ENCODE data around the gene NEK5.

The NEK5 gene

GRCh38 chr13:52127783-52128702 lies 830 bp downstream of the NEK5 start:
- H3K27ac ChIP-seq = 0 out of 2 replicates have a peak overlapping the region, but pooled peaks have one; percentile 22

GRCh38 chr13:52127378-52127777 lies 1.5 kb downstream of the NEK5 start:
- H3K27ac ChIP-seq = no peak overlapping the region
- TF ChIP-seq ZFX (IDR thresholded peaks at IDR 0.05; ENCODE audit: borderline replicate concordance) (no peak), CTCF (IDR thresholded peaks at IDR 0.05) (no peak)

More at GRCh38 chr13:52127783-52128702, 830 bp downstream of the NEK5 start:
- TF ChIP-seq ZFX (IDR thresholded peaks at IDR 0.05; ENCODE audit: borderline replicate concordance) = no peak
- peak; percentile 84 for TF ChIP-seq CTCF (IDR thresholded peaks at IDR 0.05)

GRCh38 chr13:52125547-52125946 lies 3.3 kb downstream of the NEK5 start:
- no peak overlapping the region for H3K27ac ChIP-seq
- TF ChIP-seq ZFX (IDR thresholded peaks at IDR 0.05; ENCODE audit: borderline replicate concordance) (no peak), CTCF (IDR thresholded peaks at IDR 0.05) (no peak)

- no peak for TF ChIP-seq CTCF (IDR thresholded peaks at IDR 0.05)
- TF ChIP-seq ZFX (IDR thresholded peaks at IDR 0.05; ENCODE audit: borderline replicate concordance) = no peak
- H3K27ac ChIP-seq = no peak overlapping the region
Measured at GRCh38 chr13:52118595-52118994, 10.3 kb downstream of the NEK5 start.

- H3K27ac ChIP-seq = no peak overlapping the region
- TF ChIP-seq CTCF (IDR thresholded peaks at IDR 0.05) (no peak), ZFX (IDR thresholded peaks at IDR 0.05; ENCODE audit: borderline replicate concordance) (no peak)
Measured at GRCh38 chr13:52118095-52118494, 10.8 kb downstream of the NEK5 start.

- no peak overlapping the region for H3K27ac ChIP-seq
- TF ChIP-seq CTCF (IDR thresholded peaks at IDR 0.05) (no peak), ZFX (IDR thresholded peaks at IDR 0.05; ENCODE audit: borderline replicate concordance) (no peak)
Measured at GRCh38 chr13:52112591-52112990, 16.3 kb downstream of the NEK5 start.

- TF ChIP-seq ZFX (IDR thresholded peaks at IDR 0.05; ENCODE audit: borderline replicate concordance) (no peak), CTCF (IDR thresholded peaks at IDR 0.05) (no peak)
- H3K27ac ChIP-seq = no peak overlapping the region
Measured at GRCh38 chr13:52109116-52109670, 19.7 kb downstream of the NEK5 start.

Data from 22Rv1 (cell line).